ENCODE measurements around the gene AKAP1.

GRCh38 chr17:57143361-57143760, 58.3 kb downstream of the AKAP1 start:
- no peak for TF ChIP-seq POLR2A (IDR thresholded peaks at IDR 0.05)
- TF ChIP-seq CTCF (IDR thresholded peaks at IDR 0.05) = no peak

All from gastroesophageal sphincter (tissue), 3 donors.